H1 (cell line): Measurements from ENCODE around the gene ZNF48. TPM values are rescaled to one million over a fixed set of nuclear protein-coding genes. Genes with fewer than 3 reads are reported as not detected.

ENCODE experiments used
- CTCF ChIA-PET: fragments of 300-600 bp; sonication (Branson Sonifier 250); formaldehyde crosslinking; loops from one replicate; lab custom pipeline; 2021; ENCODE audit not compliant: partially characterized antibody; lab: Charles Lee
- POLR2A ChIA-PET: fragments of 300-600 bp; sonication (Branson Sonifier 250); formaldehyde crosslinking; loops from one replicate; lab custom pipeline; 2021; ENCODE audit warnings: inconsistent platforms; ENCODE audit not compliant: partially characterized antibody; lab: Charles Lee
- DNase-seq, 2 experiments: peaks; one replicate each; pipeline versions ENCODE4 v3.0.0 to v3.0.0-alpha.2; 2010 to 2022; ENCODE audit warnings: low spot score in 2 of 2, low read depth in 1 of 2, mixed read lengths in 1 of 2
- FAIRE-seq: peaks from 2 replicates; lab custom pipeline; 2011; peaks lifted over from hg19 to GRCh38; lab: Jason Lieb, UNC
- H2AFZ ChIP-seq: 2 replicates; pipeline ENCODE4 v1.8.1; 2012; ENCODE audit warnings: low read length, inconsistent platforms
- H2AK5ac ChIP-seq: 2 replicates; pipeline ENCODE4 v1.6.1; 2013; ENCODE audit warnings: low read depth, low read length
- H2BK120ac ChIP-seq: replicated peaks from 2 replicates; pipeline ENCODE3; 2013; ENCODE audit warnings: low read depth, low read length, inconsistent platforms
- H2BK12ac ChIP-seq: 2 replicates; pipeline ENCODE4 v1.6.1; 2013; ENCODE audit warnings: low read depth, low read length
- H2BK15ac ChIP-seq: 2 replicates; pipeline ENCODE4 v1.6.1; 2013; ENCODE audit warnings: low read length
- H2BK20ac ChIP-seq: 2 replicates; pipeline ENCODE4 v1.6.1; 2013; ENCODE audit warnings: low read length
- H2BK5ac ChIP-seq: 2 replicates; pipeline ENCODE4 v1.6.1; 2013; ENCODE audit warnings: low read depth, low read length
- H3K14ac ChIP-seq: 2 replicates; pipeline ENCODE4 v1.6.1; 2013; ENCODE audit warnings: inconsistent platforms; ENCODE audit not compliant: insufficient read length
- H3K18ac ChIP-seq: 2 replicates; pipeline ENCODE4 v1.6.1; 2013; ENCODE audit warnings: low read length; ENCODE audit errors: extremely low read depth
- H3K23ac ChIP-seq: 2 replicates; pipeline ENCODE4 v1.6.1; 2013; ENCODE audit warnings: inconsistent platforms; ENCODE audit not compliant: insufficient read length
- H3K23me2 ChIP-seq: 2 replicates; pipeline ENCODE4 v1.6.1; 2013; ENCODE audit warnings: low read depth, low read length
- H3K27ac ChIP-seq: 2 replicates; pipeline ENCODE4 v1.6.1; 2011; ENCODE audit warnings: low read depth, low read length, inconsistent platforms
- H3K27me3 ChIP-seq, 4 experiments: replicated peaks in 1 of 4; 1 replicate in 1 of 4; 2 replicates in 3 of 4; pipeline versions ENCODE4 v1.6.1 to v1.8.1; 2011 to 2013; ENCODE audit warnings: low read length in 3 of 4, mild to moderate bottlenecking in 3 of 4, inconsistent platforms in 2 of 4, mixed read lengths in 2 of 4, moderate library complexity in 1 of 4; ENCODE audit not compliant: control insufficient read depth in 3 of 4, insufficient read depth in 3 of 4; ENCODE audit errors: extremely low read depth in 1 of 4
- H3K36me3 ChIP-seq, 4 experiments: 2 replicates each; pipeline versions ENCODE4 v1.6.1 to v1.8.1; 2011 to 2013; ENCODE audit warnings: mild to moderate bottlenecking in 4 of 4, low read length in 3 of 4, moderate library complexity in 2 of 4, control low read depth in 1 of 4, inconsistent platforms in 1 of 4; ENCODE audit not compliant: insufficient read depth in 4 of 4, control insufficient read depth in 2 of 4
- H3K4ac ChIP-seq: replicated peaks from 2 replicates; pipeline ENCODE3; 2013; ENCODE audit warnings: low read length, low read depth, mixed read lengths, inconsistent platforms; ENCODE audit not compliant: insufficient read length
- H3K4me1 ChIP-seq, 4 experiments: replicated peaks in 1 of 4; 1 replicate in 1 of 4; 2 replicates in 3 of 4; pipeline versions ENCODE4 v1.6.1 to v1.8.1; 2011 to 2013; ENCODE audit warnings: low read length in 3 of 4, inconsistent platforms in 2 of 4, mixed read lengths in 1 of 4; ENCODE audit not compliant: insufficient read depth in 4 of 4, control insufficient read depth in 3 of 4
- H3K4me2 ChIP-seq, 2 experiments: 2 replicates each; pipeline versions ENCODE4 v1.6.1 to v1.8.1; 2011 to 2013; ENCODE audit warnings: low read depth in 2 of 2, low read length in 2 of 2, control low read depth in 1 of 2, inconsistent platforms in 1 of 2, mild to moderate bottlenecking in 1 of 2; ENCODE audit not compliant: insufficient read depth in 1 of 2
- H3K4me3 ChIP-seq, 4 experiments: fragments of 200-600, 300-600 bp in 1 of 4; sonication (generic), shearing (Covaris generic), sonication (Bioruptor Twin) in 1 of 4; 2 replicates each; pipeline versions ENCODE4 v1.5.1 to v1.8.1; 2011 to 2016; ENCODE audit warnings: low read length in 4 of 4, low read depth in 3 of 4, control low read depth in 2 of 4, inconsistent platforms in 2 of 4, mild to moderate bottlenecking in 2 of 4, mixed read lengths in 1 of 4, moderate library complexity in 1 of 4; ENCODE audit not compliant: insufficient read depth in 2 of 4; ENCODE audit errors: extremely low read depth in 1 of 4
- H3K56ac ChIP-seq: replicated peaks from 2 replicates; pipeline ENCODE3; 2013; ENCODE audit warnings: low read depth, mild to moderate bottlenecking, mixed read lengths, low read length, inconsistent platforms; ENCODE audit not compliant: insufficient read length
- H3K79me1 ChIP-seq: 2 replicates; pipeline ENCODE4 v1.6.1; 2013; ENCODE audit warnings: low read depth, low read length, control low read depth
- H3K79me2 ChIP-seq, 2 experiments: 2 replicates each; pipeline versions ENCODE4 v1.6.1 to v1.8.1; 2012 to 2013; ENCODE audit warnings: low read length in 2 of 2, mild to moderate bottlenecking in 2 of 2, inconsistent platforms in 1 of 2; ENCODE audit not compliant: insufficient read depth in 2 of 2, control insufficient read depth in 1 of 2
- H3K9ac ChIP-seq, 4 experiments: replicated peaks in 1 of 4; 1 replicate in 1 of 4; 2 replicates in 3 of 4; pipeline versions ENCODE4 v1.6.1 to v1.8.1; 2011 to 2013; ENCODE audit warnings: low read depth in 3 of 4, low read length in 3 of 4, control low read depth in 2 of 4, mild to moderate bottlenecking in 2 of 4, moderate library complexity in 2 of 4, inconsistent platforms in 1 of 4; ENCODE audit errors: extremely low read depth in 1 of 4
- H3K9me3 ChIP-seq, 2 experiments: 2 replicates each; pipeline versions ENCODE4 v1.6.1 to v1.8.1; 2012 to 2013; ENCODE audit warnings: mild to moderate bottlenecking in 2 of 2, moderate library complexity in 2 of 2, control low read depth in 1 of 2, inconsistent platforms in 1 of 2, low read depth in 1 of 2, low read length in 1 of 2, mixed read lengths in 1 of 2; ENCODE audit not compliant: insufficient read depth in 2 of 2
- H4K20me1 ChIP-seq, 2 experiments: replicated peaks in 1 of 2; 2 replicates each; pipeline versions ENCODE3 to v1.8.1; 2011 to 2013; ENCODE audit warnings: inconsistent platforms in 2 of 2, low read length in 2 of 2, mild to moderate bottlenecking in 1 of 2; ENCODE audit not compliant: insufficient read depth in 2 of 2, control insufficient read depth in 1 of 2
- H4K5ac ChIP-seq: 2 replicates; pipeline ENCODE4 v1.6.1; 2013; ENCODE audit warnings: low read length, low read depth, mixed read lengths, inconsistent platforms; ENCODE audit not compliant: insufficient read length
- H4K8ac ChIP-seq: 2 replicates; pipeline ENCODE4 v1.8.0; 2013; ENCODE audit warnings: mild to moderate bottlenecking, moderate library complexity, low read length, inconsistent platforms; ENCODE audit not compliant: insufficient read depth; ENCODE audit errors: extremely low read depth
- H4K91ac ChIP-seq: replicated peaks from 2 replicates; pipeline ENCODE3; 2013; ENCODE audit warnings: low read length, mixed read lengths, inconsistent platforms; ENCODE audit not compliant: insufficient read length
- ASH2L ChIP-seq: fragments of 200-600, 300-600 bp; sonication (generic); IDR thresholded peaks from one replicate; pipeline ENCODE4 v1.7.1; 2017; ENCODE audit warnings: low read length
- BACH1 ChIP-seq: IDR thresholded peaks from 2 replicates; pipeline ENCODE4 v1.6.1; 2012; ENCODE audit warnings: low read length, improper control_type of control experiment
- CTBP2 ChIP-seq: IDR thresholded peaks from 2 replicates; pipeline ENCODE4 v1.7.0; 2011; ENCODE audit warnings: borderline replicate concordance, mild to moderate bottlenecking, moderate library complexity, mixed read lengths, low read length; ENCODE audit not compliant: insufficient read depth, insufficient read length
- FOSL1 ChIP-seq: IDR thresholded peaks from 2 replicates; pipeline ENCODE4 v1.6.1; 2011; ENCODE audit warnings: mild to moderate bottlenecking, low read depth, low read length, moderate library complexity; ENCODE audit not compliant: insufficient read depth
- HDAC2 ChIP-seq, 2 experiments: fragments of 300-600 bp in 1 of 2; sonication (generic) in 1 of 2; IDR thresholded peaks; 2 replicates each; pipeline ENCODE4 v1.6.1; 2011 to 2012; ENCODE audit warnings: low read depth in 2 of 2, low read length in 2 of 2, mild to moderate bottlenecking in 2 of 2, moderate library complexity in 2 of 2, borderline replicate concordance in 1 of 2, inconsistent platforms in 1 of 2
- JUND ChIP-seq: IDR thresholded peaks from 2 replicates; pipeline ENCODE4 v1.6.1; 2011; ENCODE audit warnings: mild to moderate bottlenecking, improper control_type of control experiment, low read length
- KDM5A ChIP-seq: fragments of 200-600 bp; IDR thresholded peaks from 2 replicates; pipeline ENCODE4 v1.7.1; 2012; ENCODE audit warnings: mild to moderate bottlenecking, low read length, inconsistent platforms, mixed read lengths
- MAX ChIP-seq: IDR thresholded peaks from 2 replicates; pipeline ENCODE4 v1.6.1; 2012; ENCODE audit warnings: inconsistent platforms
- RFX5 ChIP-seq: IDR thresholded peaks from 2 replicates; pipeline ENCODE4 v1.6.1; 2011; ENCODE audit warnings: low read depth, low read length, improper control_type of control experiment, borderline replicate concordance
- RXRA ChIP-seq: IDR thresholded peaks from 2 replicates; pipeline ENCODE4 v1.6.1; 2011; ENCODE audit warnings: low read depth, mild to moderate bottlenecking, low read length, moderate library complexity; ENCODE audit not compliant: insufficient read depth
- SIX5 ChIP-seq: IDR thresholded peaks from 2 replicates; pipeline ENCODE4 v1.6.1; 2011; ENCODE audit warnings: mild to moderate bottlenecking, low read depth, low read length
- SP2 ChIP-seq: IDR thresholded peaks from 2 replicates; pipeline ENCODE4 v1.6.1; 2012; ENCODE audit warnings: mild to moderate bottlenecking, low read length, inconsistent platforms
- SP4 ChIP-seq: IDR thresholded peaks from 2 replicates; pipeline ENCODE4 v1.6.1; 2012; ENCODE audit warnings: low read length, inconsistent platforms
- SRF ChIP-seq: IDR thresholded peaks from 2 replicates; pipeline ENCODE4 v1.6.1; 2011; ENCODE audit warnings: mild to moderate bottlenecking, low read depth, low read length, moderate library complexity
- TAF1 ChIP-seq: IDR thresholded peaks from 2 replicates; pipeline ENCODE4 v1.6.1; 2011; ENCODE audit warnings: mild to moderate bottlenecking, low read depth, low read length
- WGBS, 2 experiments: shearing (Covaris generic) in 1 of 2; methylation state at CpG; one replicate each; pipeline versions ENCODE4 v1.1.6 to v1.1.7; 2013 to 2015; ENCODE audit warnings: low lambda C conversion rate in 2 of 2, mixed read lengths in 2 of 2, inconsistent platforms in 1 of 2, low coverage in 1 of 2, missing lambda C conversion rate in 1 of 2; ENCODE audit not compliant: insufficient replicate concordance in 2 of 2, insufficient coverage in 1 of 2, insufficient read length in 1 of 2; ENCODE audit errors: extremely low coverage in 1 of 2, missing lambda C conversion rate in 1 of 2; 5-methylcytosine and 5-hydroxymethylcytosine counted together
- polyA plus RNA-seq, 7 experiments: library from polyadenylated mRNA; depleted of rRNA in 3 of 7; stranded (reverse) in 5 of 7; unstranded in 2 of 7; fragments of >200 nt in 5 of 7; fragments of 200-250 nt in 2 of 7; gene quantifications; 1 replicate in 5 of 7; 2 replicates in 1 of 7; 4 replicates in 1 of 7; pipeline versions ENCODE4 v1.2.1 to v1.2.3, GENCODE V29; 2011 to 2013; ENCODE audit warnings: missing spikeins in 2 of 7, mixed read lengths in 2 of 7
- total RNA-seq: library from RNA; stranded (reverse); fragmentation: NEBNext Ultra II Directional; extraction: Animal tissue kit (Norgen Biotek cat#: 25700); gene quantifications from 2 replicates; pipeline ENCODE4 v1.2.1, GENCODE V29; 2021

The ZNF48 gene
- total and polyA plus RNA-seq, 2 of the 8 experiments (the other 6 are each of a cell fraction or from before 2014, with no cell fraction given) = 30.4 to 41.2 TPM

- H3K27me3 ChIP-seq = no peaks in the 10 kb centered on the region
- POLR2A ChIA-PET = interaction anchor here (1.3 to 2.3 kb wide), 2 partner anchors 8 to 70 kb away, joined by 3 to 14 read pairs; partner anchors contain the start of gene CD2BP2
- no peak overlapping the region for H2BK12ac ChIP-seq
- no peak overlapping the region for H3K23ac ChIP-seq
- no peak overlapping the region for H3K4ac ChIP-seq
- H3K4me3 ChIP-seq = no peak overlapping the region
- H3K4me2 ChIP-seq = no peak overlapping the region
- no peaks in the 10 kb centered on the region for H3K4me1 ChIP-seq
- H4K91ac ChIP-seq = no peak overlapping the region
- H2BK5ac ChIP-seq = no peak overlapping the region
- no peak overlapping the region for H4K5ac ChIP-seq
- no peaks in the 10 kb centered on the region for H3K79me1 ChIP-seq
- H2AFZ ChIP-seq = no peak overlapping the region
- H3K14ac ChIP-seq = no peak overlapping the region
- H4K20me1 ChIP-seq = peaks cover 0 to 3% of the 10 kb centered on the region in 2 experiments
- FAIRE-seq (no peak), DNase-seq (no peak)
- H3K79me2 ChIP-seq = no peaks in the 10 kb centered on the region
- no peak overlapping the region for H3K27ac ChIP-seq
- H3K56ac ChIP-seq = no peak overlapping the region
- H3K9ac ChIP-seq = no peak overlapping the region
- WGBS, 2 experiments = 89% methylated on average over 8 of the region's 8 CpGs; no CpG with 5 or more reads in 1 of the 2 experiments
- H4K8ac ChIP-seq = no peak overlapping the region
- no peak overlapping the region for H2BK120ac ChIP-seq
- H2BK15ac ChIP-seq = no peak overlapping the region
- no peak overlapping the region for H2AK5ac ChIP-seq
- no peaks in the 10 kb centered on the region for H3K9me3 ChIP-seq
- peaks cover 11 to 30% (median 27%) of the 10 kb centered on the region in 4 experiments for H3K36me3 ChIP-seq
- H2BK20ac ChIP-seq = no peak overlapping the region
- H3K18ac ChIP-seq = no peak overlapping the region
- no peaks in the 10 kb centered on the region for H3K23me2 ChIP-seq
- CTCF ChIA-PET = interaction anchor here (1.3 to 2.9 kb wide), 2 partner anchors 12 kb away, joined by 4 to 6 read pairs; no protein-coding TSS in a partner anchor
- TF ChIP-seq RFX5 = no peak
- no peak for TF ChIP-seq KDM5A
- TF ChIP-seq SP4 = no peak
- no peak for TF ChIP-seq CTBP2
- no peak for TF ChIP-seq JUND
- no peak for TF ChIP-seq ASH2L
- no peak for TF ChIP-seq RXRA
- no peak for TF ChIP-seq FOSL1
- TF ChIP-seq SIX5 = no peak
- TF ChIP-seq HDAC2 (IDR thresholded peaks at IDR 0.05; ENCODE audit: borderline replicate concordance in 1 of 2, low read depth in 2 of 2, low read length in 2 of 2) = no peak
- TF ChIP-seq BACH1 = no peak
- no peak for TF ChIP-seq TAF1
- no peak for TF ChIP-seq SRF
- no peak for TF ChIP-seq SP2
- TF ChIP-seq MAX = no peak
Observed at GRCh38 chr16:30348113-30348512, 47.1 kb upstream of the ZNF48 start.
